ENCODE measurements around the gene SEC16A.

Gene SEC16A

DNA sequence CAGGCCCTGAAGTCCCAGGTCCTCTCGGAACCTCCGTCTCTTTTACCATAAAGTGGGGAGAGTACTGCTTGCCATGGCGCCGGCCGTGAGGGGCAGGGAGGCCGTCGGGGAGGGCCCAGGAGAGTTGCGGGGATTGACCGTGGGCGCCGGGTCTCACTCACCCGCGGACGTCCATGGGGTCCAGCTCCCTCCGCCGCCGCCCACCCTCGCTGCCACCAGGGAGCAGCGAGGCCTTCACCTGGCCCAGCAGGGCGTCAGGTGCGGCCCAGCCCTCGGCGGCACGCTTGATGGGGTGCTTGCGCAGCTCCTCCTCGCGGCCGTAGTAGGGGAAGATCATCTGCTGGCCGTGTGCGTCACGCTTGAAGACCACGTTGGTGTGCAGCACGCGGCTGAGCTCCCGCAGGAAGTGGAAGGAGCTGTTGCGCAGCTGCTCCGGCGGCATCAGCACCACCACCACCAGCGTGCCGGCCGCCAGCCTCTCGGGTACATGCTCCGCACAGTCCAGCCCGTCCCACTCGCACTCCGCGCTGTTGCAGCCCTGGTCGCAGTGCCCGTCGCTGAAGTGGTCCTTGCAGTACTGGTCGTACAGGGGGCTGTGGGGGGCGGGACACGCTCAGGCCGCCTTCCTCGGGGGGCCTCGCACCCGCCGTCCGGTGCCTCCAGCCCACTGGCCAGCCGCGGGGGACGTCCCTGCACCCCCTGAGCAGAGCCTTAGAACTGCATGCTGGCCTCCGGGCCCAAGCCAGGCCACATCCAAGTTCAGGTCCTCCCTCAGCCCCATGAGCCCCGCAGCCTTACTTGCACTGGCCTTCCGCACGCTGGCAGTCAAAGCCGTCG, 21.9 kb upstream of the SEC16A start:
- Histone ChIP-seq H3K36me3 (replicated peaks in 1 of 2; ENCODE audit: control insufficient read depth in 2 of 2, insufficient read depth in 2 of 2, low read length in 2 of 2) (peaks cover 84 to 96% of the 10 kb centered on the region in 2 donors), H3K18ac (ENCODE audit: low read length) (no peak overlapping the region), H3K23ac (ENCODE audit: low read depth, low read length, poor library complexity) (peak overlapping the region; percentile 85), H2BK5ac (ENCODE audit: low read length) (peak overlapping the region; percentile 82), H3K4me2 (ENCODE audit: insufficient read depth, low read length, poor library complexity, severe bottlenecking) (no peak overlapping the region), H2BK15ac (ENCODE audit: low read length) (no peak overlapping the region), H2BK12ac (ENCODE audit: low read length) (no peak overlapping the region), H3K27me3 (ENCODE audit: control insufficient read depth in 3 of 3, insufficient read depth in 3 of 3, low read depth in 1 of 3, low read length in 3 of 3) (no peaks in the 10 kb centered on the region), H3K9ac (ENCODE audit: low read depth, low read length, poor library complexity) (no peak overlapping the region), H2AK5ac (ENCODE audit: low read depth, low read length) (peak overlapping the region; percentile 37), H3K9me3 (replicated peaks in 1 of 2; ENCODE audit: control insufficient read depth in 2 of 2, insufficient read depth in 1 of 2, low read depth in 1 of 2, low read length in 2 of 2) (no peaks in the 10 kb centered on the region), H3K79me1 (ENCODE audit: low read depth, low read length) (peaks cover 27% of the 10 kb centered on the region), H3K4me1 (ENCODE audit: control insufficient read depth in 2 of 2, insufficient read depth in 1 of 2, low read depth in 1 of 2, low read length in 2 of 2) (no peaks in the 10 kb centered on the region), H3K14ac (ENCODE audit: low read length) (peak overlapping the region; percentile 21), H4K8ac (ENCODE audit: low read depth, low read length) (no peak overlapping the region), H4K91ac (ENCODE audit: low read depth, low read length, poor library complexity) (no peak overlapping the region), H3K4me3 (ENCODE audit: low read length in 2 of 2) (no peak overlapping the region), H3K4ac (ENCODE audit: low read length) (no peak overlapping the region), H2AFZ (ENCODE audit: low read length) (no peak overlapping the region), H3K27ac (replicated peaks; ENCODE audit: low read length) (no peak overlapping the region), H2BK120ac (ENCODE audit: low read depth, low read length) (no peak overlapping the region)
- no CpG with 5 or more reads among the region's 68 CpGs for WGBS, 2 donors (ENCODE audit: extremely low coverage in 2 of 2, insufficient read length in 2 of 2, insufficient replicate concordance in 1 of 2)
- DNase-seq (ENCODE audit: low spot score) = no peak

DNA sequence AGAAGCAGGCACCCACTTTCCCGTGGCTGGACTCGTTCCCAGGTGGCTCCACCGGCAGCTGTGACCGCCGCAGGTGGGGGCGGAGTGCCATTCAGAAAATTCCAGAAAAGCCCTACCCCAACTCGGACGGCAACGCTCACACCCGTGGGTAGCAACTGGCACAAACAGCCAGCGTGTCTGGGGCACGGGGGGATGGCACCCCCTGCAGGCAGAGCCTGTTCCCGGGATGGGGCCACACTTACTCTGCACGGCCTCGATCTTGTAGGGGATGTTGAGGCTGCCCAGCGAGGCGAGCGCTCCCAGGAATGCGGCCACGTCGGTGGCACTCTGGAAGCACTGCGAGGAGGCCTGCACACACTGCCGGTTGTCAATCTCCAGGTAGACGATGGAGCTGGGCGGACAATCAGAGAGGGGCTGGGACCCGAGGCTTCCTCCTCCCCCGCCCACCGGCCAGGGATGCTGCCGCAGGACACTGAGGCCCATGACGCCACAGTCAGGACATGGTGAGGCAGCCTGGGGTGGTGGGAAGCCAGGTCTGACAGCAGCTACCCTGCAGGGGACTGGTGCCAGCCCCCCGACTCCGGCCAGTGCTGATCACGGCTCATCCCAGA, 20.2 kb upstream of the SEC16A start:
- Histone ChIP-seq H2AFZ (ENCODE audit: low read length) (no peak overlapping the region), H3K4me3 (ENCODE audit: low read length in 2 of 2) (no peak overlapping the region), H3K4me2 (ENCODE audit: insufficient read depth, low read length, poor library complexity, severe bottlenecking) (no peak overlapping the region), H3K18ac (ENCODE audit: low read length) (no peak overlapping the region), H3K36me3 (replicated peaks in 1 of 2; ENCODE audit: control insufficient read depth in 2 of 2, insufficient read depth in 2 of 2, low read length in 2 of 2) (peaks cover 84 to 96% of the 10 kb centered on the region in 2 donors), H3K9ac (ENCODE audit: low read depth, low read length, poor library complexity) (peak overlapping the region; percentile 21), H4K8ac (ENCODE audit: low read depth, low read length) (no peak overlapping the region), H2BK12ac (ENCODE audit: low read length) (no peak overlapping the region), H3K9me3 (replicated peaks in 1 of 2; ENCODE audit: control insufficient read depth in 2 of 2, insufficient read depth in 1 of 2, low read depth in 1 of 2, low read length in 2 of 2) (no peaks in the 10 kb centered on the region), H3K27me3 (ENCODE audit: control insufficient read depth in 3 of 3, insufficient read depth in 3 of 3, low read depth in 1 of 3, low read length in 3 of 3) (no peaks in the 10 kb centered on the region), H3K4ac (ENCODE audit: low read length) (peak overlapping the region; percentile 66), H2BK15ac (ENCODE audit: low read length) (no peak overlapping the region), H3K27ac (replicated peaks; ENCODE audit: low read length) (no peak overlapping the region), H3K79me1 (ENCODE audit: low read depth, low read length) (peaks cover 28% of the 10 kb centered on the region), H2BK5ac (ENCODE audit: low read length) (no peak overlapping the region), H2BK120ac (ENCODE audit: low read depth, low read length) (no peak overlapping the region), H3K14ac (ENCODE audit: low read length) (no peak overlapping the region), H4K91ac (ENCODE audit: low read depth, low read length, poor library complexity) (no peak overlapping the region), H3K23ac (ENCODE audit: low read depth, low read length, poor library complexity) (peak overlapping the region; percentile 73), H3K4me1 (ENCODE audit: control insufficient read depth in 2 of 2, insufficient read depth in 1 of 2, low read depth in 1 of 2, low read length in 2 of 2) (no peaks in the 10 kb centered on the region), H2AK5ac (ENCODE audit: low read depth, low read length) (peak overlapping the region; percentile 75)
- WGBS, 2 donors (ENCODE audit: extremely low coverage in 2 of 2, insufficient read length in 2 of 2, insufficient replicate concordance in 1 of 2) = no CpG with 5 or more reads among the region's 33 CpGs
- no peak for DNase-seq (ENCODE audit: low spot score)

DNA sequence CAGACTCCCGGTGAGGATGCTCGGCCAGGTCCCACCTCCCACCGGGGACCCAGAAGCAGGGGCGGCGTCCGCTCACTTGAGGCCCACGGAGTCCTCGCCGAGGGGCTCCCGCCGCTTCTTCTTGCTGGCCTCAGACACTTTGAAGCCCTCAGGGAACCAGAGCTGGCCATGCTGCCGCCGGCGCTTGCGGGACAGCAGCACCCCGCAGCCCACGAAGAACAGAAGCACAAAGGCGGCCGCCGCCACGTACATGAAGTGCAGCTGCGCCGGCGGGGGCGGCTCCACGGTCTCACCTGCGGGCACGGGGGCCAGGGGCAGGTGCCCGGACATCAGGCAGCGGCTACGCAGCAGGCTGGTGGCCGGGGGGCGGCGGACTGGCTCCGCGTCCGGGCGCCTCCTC, 19.4 kb upstream of the SEC16A start:
- no peak for DNase-seq (ENCODE audit: low spot score)
- Histone ChIP-seq H3K9me3 (replicated peaks in 1 of 2; ENCODE audit: control insufficient read depth in 2 of 2, insufficient read depth in 1 of 2, low read depth in 1 of 2, low read length in 2 of 2) (no peaks in the 10 kb centered on the region), H2BK5ac (ENCODE audit: low read length) (no peak overlapping the region), H2BK120ac (ENCODE audit: low read depth, low read length) (no peak overlapping the region), H4K8ac (ENCODE audit: low read depth, low read length) (no peak overlapping the region), H3K4me2 (ENCODE audit: insufficient read depth, low read length, poor library complexity, severe bottlenecking) (no peak overlapping the region), H3K4me1 (ENCODE audit: control insufficient read depth in 2 of 2, insufficient read depth in 1 of 2, low read depth in 1 of 2, low read length in 2 of 2) (no peaks in the 10 kb centered on the region), H2AFZ (ENCODE audit: low read length) (no peak overlapping the region), H3K27ac (replicated peaks; ENCODE audit: low read length) (no peak overlapping the region), H3K23ac (ENCODE audit: low read depth, low read length, poor library complexity) (no peak overlapping the region), H3K4ac (ENCODE audit: low read length) (no peak overlapping the region), H3K9ac (ENCODE audit: low read depth, low read length, poor library complexity) (no peak overlapping the region), H3K4me3 (ENCODE audit: low read length in 2 of 2) (no peak overlapping the region), H3K36me3 (replicated peaks in 1 of 2; ENCODE audit: control insufficient read depth in 2 of 2, insufficient read depth in 2 of 2, low read length in 2 of 2) (peaks cover 81 to 96% of the 10 kb centered on the region in 2 donors), H2AK5ac (ENCODE audit: low read depth, low read length) (no peak overlapping the region), H2BK12ac (ENCODE audit: low read length) (no peak overlapping the region), H2BK15ac (ENCODE audit: low read length) (no peak overlapping the region), H3K14ac (ENCODE audit: low read length) (no peak overlapping the region), H3K79me1 (ENCODE audit: low read depth, low read length) (peaks cover 27% of the 10 kb centered on the region), H4K91ac (ENCODE audit: low read depth, low read length, poor library complexity) (no peak overlapping the region), H3K18ac (ENCODE audit: low read length) (no peak overlapping the region), H3K27me3 (ENCODE audit: control insufficient read depth in 3 of 3, insufficient read depth in 3 of 3, low read depth in 1 of 3, low read length in 3 of 3) (no peaks in the 10 kb centered on the region)
- no CpG with 5 or more reads among the region's 38 CpGs for WGBS, 2 donors (ENCODE audit: extremely low coverage in 2 of 2, insufficient read length in 2 of 2, insufficient replicate concordance in 1 of 2)

DNA sequence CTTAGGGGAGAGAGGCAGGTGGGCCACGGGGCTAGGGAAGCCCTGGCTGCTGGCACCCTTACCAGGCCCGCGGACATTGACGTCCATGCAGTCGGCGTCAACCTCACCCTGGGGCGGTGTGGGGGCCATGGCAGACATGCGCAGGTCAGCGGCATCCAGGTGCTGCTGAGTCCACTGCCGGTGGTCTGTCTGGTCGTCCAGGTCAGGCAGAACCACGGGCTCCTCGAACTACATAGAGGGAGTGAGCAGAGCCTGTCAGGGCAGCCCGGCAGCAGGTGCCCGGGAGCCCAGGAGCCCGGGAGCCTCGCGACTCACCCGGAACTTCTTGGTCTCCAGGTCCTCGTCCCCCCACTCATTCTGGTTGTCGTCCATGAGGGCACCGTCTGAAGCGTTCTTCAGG, 18.8 kb upstream of the SEC16A start:
- Histone ChIP-seq H3K18ac (ENCODE audit: low read length) (no peak overlapping the region), H3K79me1 (ENCODE audit: low read depth, low read length) (peaks cover 28% of the 10 kb centered on the region), H3K4ac (ENCODE audit: low read length) (no peak overlapping the region), H2AFZ (ENCODE audit: low read length) (no peak overlapping the region), H2AK5ac (ENCODE audit: low read depth, low read length) (no peak overlapping the region), H2BK12ac (ENCODE audit: low read length) (no peak overlapping the region), H3K14ac (ENCODE audit: low read length) (no peak overlapping the region), H3K27ac (replicated peaks; ENCODE audit: low read length) (no peak overlapping the region), H3K4me3 (ENCODE audit: low read length in 2 of 2) (no peak overlapping the region), H3K27me3 (ENCODE audit: control insufficient read depth in 3 of 3, insufficient read depth in 3 of 3, low read depth in 1 of 3, low read length in 3 of 3) (no peaks in the 10 kb centered on the region), H3K36me3 (replicated peaks in 1 of 2; ENCODE audit: control insufficient read depth in 2 of 2, insufficient read depth in 2 of 2, low read length in 2 of 2) (peaks cover 81 to 96% of the 10 kb centered on the region in 2 donors), H4K8ac (ENCODE audit: low read depth, low read length) (no peak overlapping the region), H3K23ac (ENCODE audit: low read depth, low read length, poor library complexity) (no peak overlapping the region), H3K4me2 (ENCODE audit: insufficient read depth, low read length, poor library complexity, severe bottlenecking) (no peak overlapping the region), H2BK5ac (ENCODE audit: low read length) (no peak overlapping the region), H3K9me3 (replicated peaks in 1 of 2; ENCODE audit: control insufficient read depth in 2 of 2, insufficient read depth in 1 of 2, low read depth in 1 of 2, low read length in 2 of 2) (no peaks in the 10 kb centered on the region), H3K9ac (ENCODE audit: low read depth, low read length, poor library complexity) (no peak overlapping the region), H4K91ac (ENCODE audit: low read depth, low read length, poor library complexity) (no peak overlapping the region), H3K4me1 (ENCODE audit: control insufficient read depth in 2 of 2, insufficient read depth in 1 of 2, low read depth in 1 of 2, low read length in 2 of 2) (no peaks in the 10 kb centered on the region), H2BK120ac (ENCODE audit: low read depth, low read length) (no peak overlapping the region), H2BK15ac (ENCODE audit: low read length) (no peak overlapping the region)
- no CpG with 5 or more reads among the region's 23 CpGs for WGBS, 2 donors (ENCODE audit: extremely low coverage in 2 of 2, insufficient read length in 2 of 2, insufficient replicate concordance in 1 of 2)
- no peak for DNase-seq (ENCODE audit: low spot score)
